ENCODE measurements around the gene ARRB2. TPM values are rescaled to one million over a fixed set of nuclear protein-coding genes. Genes with fewer than 3 reads are reported as not detected.

The ARRB2 gene
- total RNA-seq, 6 experiments from 2014 or later = 18.2 to 38.6 (median 23.9) TPM

DNA sequence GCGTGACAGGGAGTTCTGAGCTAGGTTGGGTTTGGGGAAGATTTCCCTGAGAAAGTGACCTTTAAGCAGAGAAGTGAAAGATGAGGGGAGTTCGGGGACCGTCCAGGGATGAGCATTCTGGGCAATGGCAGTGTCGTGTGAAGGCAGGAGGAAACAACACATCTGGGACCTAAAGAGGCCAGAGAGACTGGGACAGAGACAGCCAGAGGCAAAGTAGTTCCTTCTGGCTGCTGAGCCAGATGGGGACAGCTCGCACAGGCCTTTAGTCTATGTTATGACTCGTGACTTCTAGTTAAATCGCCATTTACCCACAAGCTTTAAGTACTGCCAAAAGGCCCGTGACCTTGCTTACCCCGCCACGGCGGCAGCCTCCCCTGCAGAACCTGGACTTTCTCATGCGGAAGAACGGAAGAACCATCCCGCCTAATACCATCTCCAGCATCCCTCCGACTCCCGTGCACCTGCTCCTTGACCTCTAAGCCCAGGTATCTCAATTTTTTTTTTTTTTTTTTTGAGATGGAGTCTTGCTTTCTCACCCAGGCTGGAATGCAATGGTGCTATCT, 12.3 kb downstream of the ARRB2 start:
- Histone ChIP-seq H3K4me1 (peaks cover 0 to 35% (median 18%) of the 10 kb centered on the region in 4 donors), H3K36me3 (peaks cover 0 to 5% (median 1%) of the 10 kb centered on the region in 4 donors), H3K9me3 (no peaks in the 10 kb centered on the region), H3K4me3 (no peak overlapping the region), H3K27ac (no peak overlapping the region), H3K27me3 (no peaks in the 10 kb centered on the region)
- WGBS (ENCODE audit: insufficient coverage, low coverage, low lambda C conversion rate, missing lambda C conversion rate) = 85% methylated on average over 14 of the region's 16 CpGs
- intact Hi-C loops (cut with DNase I) = no loop called here
- TF ChIP-seq, protein P1, sequence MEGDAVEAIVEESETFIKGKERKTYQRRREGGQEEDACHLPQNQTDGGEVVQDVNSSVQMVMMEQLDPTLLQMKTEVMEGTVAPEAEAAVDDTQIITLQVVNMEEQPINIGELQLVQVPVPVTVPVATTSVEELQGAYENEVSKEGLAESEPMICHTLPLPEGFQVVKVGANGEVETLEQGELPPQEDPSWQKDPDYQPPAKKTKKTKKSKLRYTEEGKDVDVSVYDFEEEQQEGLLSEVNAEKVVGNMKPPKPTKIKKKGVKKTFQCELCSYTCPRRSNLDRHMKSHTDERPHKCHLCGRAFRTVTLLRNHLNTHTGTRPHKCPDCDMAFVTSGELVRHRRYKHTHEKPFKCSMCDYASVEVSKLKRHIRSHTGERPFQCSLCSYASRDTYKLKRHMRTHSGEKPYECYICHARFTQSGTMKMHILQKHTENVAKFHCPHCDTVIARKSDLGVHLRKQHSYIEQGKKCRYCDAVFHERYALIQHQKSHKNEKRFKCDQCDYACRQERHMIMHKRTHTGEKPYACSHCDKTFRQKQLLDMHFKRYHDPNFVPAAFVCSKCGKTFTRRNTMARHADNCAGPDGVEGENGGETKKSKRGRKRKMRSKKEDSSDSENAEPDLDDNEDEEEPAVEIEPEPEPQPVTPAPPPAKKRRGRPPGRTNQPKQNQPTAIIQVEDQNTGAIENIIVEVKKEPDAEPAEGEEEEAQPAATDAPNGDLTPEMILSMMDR (IDR thresholded peaks at IDR 0.05) = no peak
- DNase-seq (no peak), ATAC-seq (no peak)

- intact Hi-C loops (cut with DNase I) = no loop called here
- no peaks in the 10 kb centered on the region for H3K9me3 ChIP-seq
- DNase-seq (no peak), ATAC-seq (no peak)
- WGBS (ENCODE audit: insufficient coverage, low coverage, low lambda C conversion rate, missing lambda C conversion rate) = 61% methylated on average over 5 of the region's 5 CpGs
- H3K27me3 ChIP-seq = no peaks in the 10 kb centered on the region
- H3K36me3 ChIP-seq = peaks cover 0 to 5% (median 0%) of the 10 kb centered on the region in 4 donors
- H3K27ac ChIP-seq = no peak overlapping the region
- TF ChIP-seq, protein P1 (IDR thresholded peaks at IDR 0.05) = no peak
- TF ChIP-seq POLR2A (IDR thresholded peaks at IDR 0.05) = no peak
- H3K4me3 ChIP-seq = no peak overlapping the region
- peaks cover 0 to 43% (median 17%) of the 10 kb centered on the region in 4 donors for H3K4me1 ChIP-seq
Observed at GRCh38 chr17:4724650-4725049, 14.2 kb downstream of the ARRB2 start.

DNA sequence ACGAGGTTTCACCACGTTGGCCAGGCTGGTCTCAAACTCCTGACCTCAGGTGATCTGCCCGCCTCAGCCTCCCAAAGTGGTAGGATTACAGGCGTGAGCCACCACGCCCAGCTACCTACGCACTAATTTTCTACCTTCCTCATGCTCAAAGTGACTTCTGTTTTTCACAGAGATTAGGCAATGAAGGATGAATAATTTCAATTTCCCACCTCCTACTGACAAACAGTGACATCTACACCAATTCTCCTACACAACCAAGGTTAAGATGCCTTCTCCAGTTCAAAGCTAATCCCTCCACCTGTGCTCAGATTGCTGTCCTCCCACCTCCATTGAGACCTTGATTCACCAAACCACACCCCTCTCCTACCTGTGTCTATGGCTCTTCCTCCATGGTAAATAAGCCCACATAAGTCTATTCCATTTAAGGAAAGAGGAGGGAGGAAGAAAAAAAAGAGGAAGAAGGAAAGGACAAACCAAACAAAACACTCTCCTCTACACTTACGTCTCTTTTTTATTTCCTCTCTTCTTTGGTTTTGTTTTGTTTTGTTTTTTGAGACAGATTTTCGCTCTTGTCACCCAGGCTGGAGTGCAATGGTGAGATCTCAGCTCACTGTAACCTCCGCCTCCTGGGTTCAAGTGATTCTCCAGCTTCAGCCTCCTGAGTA, 15.3 kb downstream of the ARRB2 start:
- peak overlapping the region in 2 of 3 donors; percentile 33 to 47 for H3K27ac ChIP-seq
- WGBS (ENCODE audit: insufficient coverage, low coverage, low lambda C conversion rate, missing lambda C conversion rate) = 80% methylated on average over 9 of the region's 9 CpGs
- H3K36me3 ChIP-seq = no peaks in the 10 kb centered on the region
- H3K4me1 ChIP-seq = peaks cover 0 to 32% (median 13%) of the 10 kb centered on the region in 4 donors
- no peak for DNase-seq
- ATAC-seq = no peak
- H3K4me3 ChIP-seq = no peak overlapping the region
- H3K9me3 ChIP-seq = no peaks in the 10 kb centered on the region
- no peak for TF ChIP-seq POLR2A (IDR thresholded peaks at IDR 0.05)
- TF ChIP-seq, protein P1 (IDR thresholded peaks at IDR 0.05) = no peak
- intact Hi-C loops (cut with DNase I) = no loop called here
- no peaks in the 10 kb centered on the region for H3K27me3 ChIP-seq

- H3K27me3 ChIP-seq = no peaks in the 10 kb centered on the region
- no peak overlapping the region for H3K27ac ChIP-seq
- ATAC-seq (peak in 1 of 4 donors; percentile 4), DNase-seq (peak in 1 of 3 donors; percentile 64)
- intact Hi-C loops (cut with DNase I) = no loop called here
- no peaks in the 10 kb centered on the region for H3K36me3 ChIP-seq
- H3K4me1 ChIP-seq = peaks cover 0 to 34% (median 5%) of the 10 kb centered on the region in 4 donors
- no peak for TF ChIP-seq POLR2A (IDR thresholded peaks at IDR 0.05)
- TF ChIP-seq, protein P1 (IDR thresholded peaks at IDR 0.05) = no peak
- no peaks in the 10 kb centered on the region for H3K9me3 ChIP-seq
- H3K4me3 ChIP-seq = no peak overlapping the region
- 36% methylated on average over 3 of the region's 3 CpGs for WGBS (ENCODE audit: insufficient coverage, low coverage, low lambda C conversion rate, missing lambda C conversion rate)
Observed at GRCh38 chr17:4728124-4728523, 17.7 kb downstream of the ARRB2 start.
